Measurements from ENCODE around the gene MBD5.

DNA sequence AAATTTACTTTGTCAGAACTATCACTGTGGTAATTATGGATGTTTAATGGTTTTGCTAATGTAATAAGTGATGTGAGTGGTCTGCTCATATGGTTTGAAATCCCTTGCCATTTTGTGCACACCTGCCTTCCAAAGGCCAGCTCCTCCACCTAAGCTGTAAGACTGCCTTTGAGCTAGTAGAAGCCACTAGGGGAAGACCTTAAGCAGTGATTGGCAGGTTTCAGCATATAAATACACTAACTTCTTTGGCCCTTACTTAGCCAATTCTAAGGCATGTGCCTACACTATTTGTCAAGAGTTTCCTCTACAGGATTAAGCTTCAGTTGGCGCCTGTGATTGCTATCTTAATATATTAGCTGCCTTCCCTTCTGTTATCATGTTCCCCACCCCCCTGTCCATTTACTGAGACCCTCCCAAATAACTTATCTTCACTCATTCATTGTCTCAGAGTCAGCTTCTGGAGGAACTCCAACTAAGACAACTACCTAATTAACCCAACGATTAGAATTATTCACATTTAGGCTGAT lies 141.1 kb downstream of the MBD5 start:
- TF ChIP-seq NFRKB (IDR thresholded peaks at IDR 0.05): no peak
- no peak for TF ChIP-seq BHLHE40 (IDR thresholded peaks at IDR 0.05; ENCODE audit: borderline replicate concordance)
- TF ChIP-seq SP1 (IDR thresholded peaks at IDR 0.05): no peak
- no peak for TF ChIP-seq ELF4 (IDR thresholded peaks at IDR 0.05)
- no peak for TF ChIP-seq FOXM1 (IDR thresholded peaks at IDR 0.05; ENCODE audit: borderline replicate concordance)
- TF ChIP-seq CTBP1 (IDR thresholded peaks at IDR 0.05; ENCODE audit: borderline replicate concordance): no peak
- no peak for TF ChIP-seq FOXK2 (IDR thresholded peaks at IDR 0.05)
- TF ChIP-seq ZNF384 (IDR thresholded peaks at IDR 0.05): no peak
- no peak for TF ChIP-seq L3MBTL2 (conservative IDR thresholded peaks at IDR 0.05)
- TF ChIP-seq LEF1 (IDR thresholded peaks at IDR 0.05; ENCODE audit: borderline replicate concordance): no peak
- TF ChIP-seq HDGF (IDR thresholded peaks at IDR 0.05; ENCODE audit: borderline replicate concordance): no peak
- TF ChIP-seq SUZ12 (IDR thresholded peaks at IDR 0.05): no peak
